Measurements from ENCODE around the gene PPP1R12C.

PPP1R12C gene

DNA sequence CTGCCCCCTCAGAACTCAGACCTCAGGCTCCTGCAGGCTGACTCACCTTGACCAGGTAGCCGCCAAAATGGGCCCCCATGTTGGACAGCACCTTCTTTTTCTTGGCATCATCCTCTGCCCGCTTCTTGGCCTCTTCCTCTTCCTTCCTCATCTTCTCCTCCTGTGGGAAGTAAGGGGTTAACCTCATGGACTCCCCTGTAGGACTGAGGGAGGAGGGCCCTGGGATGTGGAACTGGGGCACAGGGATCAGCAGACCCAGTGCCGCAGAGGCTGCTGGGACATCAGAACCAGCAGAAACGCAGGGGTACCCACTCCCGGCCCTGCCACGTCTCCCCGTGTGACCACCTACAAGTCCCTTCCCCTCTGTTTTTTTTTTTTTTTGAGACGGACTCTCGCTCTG, 20.5 kb upstream of the PPP1R12C start:
- Histone ChIP-seq H3K9me3 (ENCODE audit: control insufficient read depth in 1 of 2, low read length in 2 of 2) (no peaks in the 10 kb centered on the region), H3K4me1 (ENCODE audit: control insufficient read depth in 1 of 2, insufficient read depth in 2 of 2, low read length in 2 of 2) (peaks cover 0 to 9% of the 10 kb centered on the region in 2 donors), H3K27me3 (ENCODE audit: low read depth, low read length) (peaks cover 6% of the 10 kb centered on the region), H3K27ac (ENCODE audit: low read length) (no peak overlapping the region), H3K36me3 (ENCODE audit: control insufficient read depth in 1 of 2, insufficient read depth in 2 of 2, low read length in 2 of 2) (no peaks in the 10 kb centered on the region), H3K4me3 (ENCODE audit: low read depth in 1 of 2, low read length in 2 of 2) (no peak overlapping the region)

DNA sequence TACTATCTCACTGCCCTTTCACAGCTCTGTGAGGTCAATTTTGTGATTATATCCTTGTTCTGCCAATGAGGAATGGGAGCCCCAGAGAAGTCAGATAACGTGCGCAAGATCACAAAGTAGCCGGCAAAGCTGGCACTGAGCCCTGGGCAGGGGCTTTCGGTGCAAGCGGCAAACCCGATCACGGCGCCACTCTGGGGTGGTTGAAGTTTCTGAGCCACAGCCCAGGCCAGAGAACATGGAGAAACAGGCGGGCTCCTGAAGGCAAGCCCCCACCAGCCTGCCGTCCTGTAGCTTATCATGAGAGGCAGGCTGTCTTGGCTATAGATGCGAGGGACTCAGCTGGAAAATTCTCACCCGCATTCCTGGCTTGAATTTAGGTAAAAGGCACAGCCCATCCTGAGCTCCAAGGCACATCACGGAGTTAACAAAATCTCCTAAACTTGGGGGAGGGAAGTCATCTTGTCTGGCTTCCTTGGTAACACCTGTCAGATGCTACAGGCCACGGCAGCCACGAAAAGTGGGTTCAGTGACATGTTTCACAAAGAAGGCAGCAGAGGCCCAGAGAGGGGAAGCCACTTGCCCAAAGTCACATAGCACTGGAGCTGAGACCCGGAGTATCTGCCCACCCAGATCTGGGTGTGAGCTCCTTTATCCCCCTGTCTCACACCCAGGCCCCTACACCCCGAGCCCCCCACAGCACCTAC, 19.1 kb upstream of the PPP1R12C start:
- no peak overlapping the region for H3K4me3 ChIP-seq (ENCODE audit: low read depth in 1 of 2, low read length in 2 of 2)
- H3K4me1 ChIP-seq (ENCODE audit: control insufficient read depth in 1 of 2, insufficient read depth in 2 of 2, low read length in 2 of 2) = peaks cover 0 to 6% of the 10 kb centered on the region in 2 donors
- no peaks in the 10 kb centered on the region for H3K36me3 ChIP-seq (ENCODE audit: control insufficient read depth in 1 of 2, insufficient read depth in 2 of 2, low read length in 2 of 2)
- no peaks in the 10 kb centered on the region for H3K9me3 ChIP-seq (ENCODE audit: control insufficient read depth in 1 of 2, low read length in 2 of 2)
- no peak overlapping the region for H3K27ac ChIP-seq (ENCODE audit: low read length)
- peaks cover 6% of the 10 kb centered on the region for H3K27me3 ChIP-seq (ENCODE audit: low read depth, low read length)

DNA sequence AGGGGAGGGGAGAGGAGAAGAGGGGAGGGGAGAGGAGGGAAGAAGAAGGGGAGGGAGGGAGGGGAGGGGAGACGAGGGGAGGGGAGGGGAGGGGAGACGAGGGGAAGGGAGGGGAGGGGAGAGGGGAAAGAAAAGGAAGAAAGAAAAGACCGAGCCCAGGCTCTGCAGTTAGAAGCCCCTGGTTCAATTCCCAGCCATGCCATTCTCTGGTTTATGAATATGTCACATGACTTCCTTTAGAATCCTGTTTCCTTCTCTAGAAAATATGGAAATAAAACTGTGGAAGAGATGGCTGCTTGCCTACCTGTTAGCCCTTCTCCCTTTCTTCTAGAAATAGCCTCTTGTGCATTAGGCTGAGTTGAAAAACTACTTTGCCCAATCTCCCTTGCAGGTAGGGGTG, 17.3 kb upstream of the PPP1R12C start:
- H3K4me1 ChIP-seq (ENCODE audit: control insufficient read depth in 1 of 2, insufficient read depth in 2 of 2, low read length in 2 of 2) = no peaks in the 10 kb centered on the region
- H3K27ac ChIP-seq (ENCODE audit: low read length) = no peak overlapping the region
- H3K36me3 ChIP-seq (ENCODE audit: control insufficient read depth in 1 of 2, insufficient read depth in 2 of 2, low read length in 2 of 2) = no peaks in the 10 kb centered on the region
- peaks cover 6% of the 10 kb centered on the region for H3K27me3 ChIP-seq (ENCODE audit: low read depth, low read length)
- no peaks in the 10 kb centered on the region for H3K9me3 ChIP-seq (ENCODE audit: control insufficient read depth in 1 of 2, low read length in 2 of 2)
- no peak overlapping the region for H3K4me3 ChIP-seq (ENCODE audit: low read depth in 1 of 2, low read length in 2 of 2)

DNA sequence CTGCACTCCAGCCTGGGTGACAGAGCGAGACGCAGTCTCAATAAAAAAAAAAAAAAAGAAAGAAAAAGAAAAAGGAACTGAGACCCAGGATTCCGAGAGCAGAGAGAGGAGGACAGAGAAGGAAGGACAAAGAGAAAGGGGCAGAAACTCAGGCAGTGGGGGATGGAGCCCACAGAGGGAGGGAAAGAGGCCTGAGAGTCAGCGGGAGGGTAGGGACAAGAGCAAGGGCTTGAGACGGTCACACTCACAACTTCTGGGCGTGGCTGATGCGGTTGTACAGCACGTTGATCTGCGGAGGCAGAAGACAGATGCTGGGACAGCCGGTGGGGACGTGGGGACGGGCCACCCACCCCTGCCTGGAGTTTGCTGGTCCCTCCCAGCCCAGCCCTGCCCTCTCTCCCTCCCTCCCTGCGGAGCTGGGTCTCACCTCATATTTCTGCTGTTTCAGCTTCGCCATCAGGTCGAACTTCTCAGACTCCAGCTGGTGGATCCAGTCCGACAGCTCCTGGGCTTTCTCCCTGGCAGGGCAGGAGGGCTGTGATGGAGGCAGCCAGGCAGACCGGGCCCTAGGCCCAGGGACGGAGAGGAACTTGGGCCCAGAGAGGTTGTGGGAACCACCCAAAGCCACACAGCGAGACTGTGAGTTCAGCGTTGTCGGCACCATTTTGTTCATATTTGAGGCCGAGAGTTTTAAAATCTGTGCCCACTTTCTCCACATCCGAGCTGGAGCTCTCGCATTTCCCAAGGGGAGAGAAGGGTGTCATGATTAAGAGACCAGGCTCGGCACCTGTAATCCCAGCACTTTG, 16.4 kb upstream of the PPP1R12C start:
- Histone ChIP-seq H3K36me3 (ENCODE audit: control insufficient read depth in 1 of 2, insufficient read depth in 2 of 2, low read length in 2 of 2) (no peaks in the 10 kb centered on the region), H3K27ac (ENCODE audit: low read length) (no peak overlapping the region), H3K4me3 (ENCODE audit: low read depth in 1 of 2, low read length in 2 of 2) (no peak overlapping the region), H3K9me3 (ENCODE audit: control insufficient read depth in 1 of 2, low read length in 2 of 2) (no peaks in the 10 kb centered on the region), H3K4me1 (ENCODE audit: control insufficient read depth in 1 of 2, insufficient read depth in 2 of 2, low read length in 2 of 2) (no peaks in the 10 kb centered on the region), H3K27me3 (ENCODE audit: low read depth, low read length) (peaks cover 6% of the 10 kb centered on the region)

DNA sequence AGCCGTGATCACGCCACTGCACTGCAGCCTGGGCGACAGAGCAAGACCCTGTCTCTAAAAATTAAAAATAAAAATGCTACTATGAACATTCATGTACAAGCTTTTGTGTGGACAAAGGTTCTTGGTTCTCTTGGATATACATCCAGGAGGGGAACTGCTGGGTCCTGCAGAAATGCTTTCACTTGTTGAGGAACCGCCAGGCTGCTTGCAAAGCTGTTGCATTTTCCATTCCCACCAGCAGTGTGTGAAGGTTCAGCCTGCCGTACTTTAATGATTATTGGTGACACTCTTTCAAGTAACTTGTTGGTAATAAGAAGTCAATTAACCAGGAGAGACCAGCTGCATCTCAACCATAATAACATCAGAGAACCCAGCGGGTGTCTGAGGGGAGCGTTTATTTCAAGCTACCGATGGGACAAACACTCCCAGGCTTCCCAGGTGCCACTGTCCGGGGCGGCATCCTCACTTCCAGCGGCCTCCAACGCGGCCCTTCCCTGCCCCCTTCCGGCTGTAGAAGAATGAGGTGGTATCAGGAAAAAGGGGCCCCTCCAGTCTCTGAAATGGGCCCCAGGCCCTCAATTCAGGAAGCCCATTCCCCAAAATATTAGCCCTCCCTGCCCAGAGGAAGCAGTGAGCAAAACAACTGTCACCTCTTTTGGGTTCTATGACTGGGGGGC, 15.2 kb upstream of the PPP1R12C start:
- H3K27me3 ChIP-seq (ENCODE audit: low read depth, low read length) = peaks cover 6% of the 10 kb centered on the region

DNA sequence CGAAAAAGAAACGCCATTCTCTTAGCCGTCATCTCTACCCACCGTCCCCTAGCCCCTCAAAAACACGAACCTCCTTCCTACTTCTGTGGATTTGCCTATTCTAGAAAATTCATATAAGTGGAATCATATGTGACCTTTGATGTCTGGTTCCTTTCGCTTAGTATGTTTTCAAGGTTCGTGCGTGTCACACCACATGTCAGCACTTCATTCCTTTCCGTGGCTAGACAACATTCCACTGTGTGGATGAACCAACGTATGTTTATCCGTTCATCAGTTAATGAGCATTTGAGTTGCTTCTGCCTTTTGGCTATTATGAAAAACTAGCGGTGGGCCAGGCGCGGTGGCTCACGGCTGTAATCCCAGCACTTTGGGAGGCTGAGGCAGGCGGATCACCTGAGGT, 14.0 kb upstream of the PPP1R12C start:
- no peaks in the 10 kb centered on the region for H3K4me1 ChIP-seq (ENCODE audit: control insufficient read depth in 1 of 2, insufficient read depth in 2 of 2, low read length in 2 of 2)
- H3K9me3 ChIP-seq (ENCODE audit: control insufficient read depth in 1 of 2, low read length in 2 of 2) = no peaks in the 10 kb centered on the region
- no peak overlapping the region for H3K4me3 ChIP-seq (ENCODE audit: low read depth in 1 of 2, low read length in 2 of 2)
- no peak overlapping the region for H3K27ac ChIP-seq (ENCODE audit: low read length)
- H3K36me3 ChIP-seq (ENCODE audit: control insufficient read depth in 1 of 2, insufficient read depth in 2 of 2, low read length in 2 of 2) = no peaks in the 10 kb centered on the region
- H3K27me3 ChIP-seq (ENCODE audit: low read depth, low read length) = peaks cover 6% of the 10 kb centered on the region

More for the DNA sequence above, 15.2 kb upstream of the PPP1R12C start:
- no peaks in the 10 kb centered on the region for H3K9me3 ChIP-seq (ENCODE audit: control insufficient read depth in 1 of 2, low read length in 2 of 2)
- H3K36me3 ChIP-seq (ENCODE audit: control insufficient read depth in 1 of 2, insufficient read depth in 2 of 2, low read length in 2 of 2) = no peaks in the 10 kb centered on the region
- H3K4me1 ChIP-seq (ENCODE audit: control insufficient read depth in 1 of 2, insufficient read depth in 2 of 2, low read length in 2 of 2) = no peaks in the 10 kb centered on the region
- H3K27ac ChIP-seq (ENCODE audit: low read length) = no peak overlapping the region
- no peak overlapping the region for H3K4me3 ChIP-seq (ENCODE audit: low read depth in 1 of 2, low read length in 2 of 2)

DNA sequence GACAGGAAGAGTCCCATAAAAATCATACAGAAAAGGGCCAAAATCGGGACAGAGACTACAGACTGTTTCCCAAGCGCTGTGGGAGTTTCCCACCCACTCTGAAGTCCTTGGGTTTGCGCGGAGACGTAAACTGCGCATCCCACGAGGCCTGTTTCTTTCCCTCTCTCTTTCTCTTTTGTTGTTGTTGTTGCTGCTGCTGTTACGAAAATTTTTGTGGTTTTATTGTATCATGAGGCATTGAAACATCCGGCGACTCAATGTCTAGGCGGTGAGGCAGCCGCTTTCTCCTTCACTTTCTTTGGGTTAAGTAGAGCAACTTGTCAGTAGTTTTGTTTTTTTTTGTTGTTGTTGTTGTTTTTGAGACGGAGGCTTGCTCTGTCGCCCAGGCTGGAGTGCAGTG, 1.6 kb upstream of the PPP1R12C start:
- Histone ChIP-seq H3K9me3 (ENCODE audit: control insufficient read depth in 1 of 2, low read length in 2 of 2) (no peaks in the 10 kb centered on the region), H3K4me3 (ENCODE audit: low read depth in 1 of 2, low read length in 2 of 2) (no peak overlapping the region), H3K27me3 (ENCODE audit: low read depth, low read length) (no peaks in the 10 kb centered on the region), H3K4me1 (ENCODE audit: control insufficient read depth in 1 of 2, insufficient read depth in 2 of 2, low read length in 2 of 2) (peaks cover 10 to 34% of the 10 kb centered on the region in 2 donors), H3K36me3 (ENCODE audit: control insufficient read depth in 1 of 2, insufficient read depth in 2 of 2, low read length in 2 of 2) (no peaks in the 10 kb centered on the region), H3K27ac (ENCODE audit: low read length) (no peak overlapping the region)

DNA sequence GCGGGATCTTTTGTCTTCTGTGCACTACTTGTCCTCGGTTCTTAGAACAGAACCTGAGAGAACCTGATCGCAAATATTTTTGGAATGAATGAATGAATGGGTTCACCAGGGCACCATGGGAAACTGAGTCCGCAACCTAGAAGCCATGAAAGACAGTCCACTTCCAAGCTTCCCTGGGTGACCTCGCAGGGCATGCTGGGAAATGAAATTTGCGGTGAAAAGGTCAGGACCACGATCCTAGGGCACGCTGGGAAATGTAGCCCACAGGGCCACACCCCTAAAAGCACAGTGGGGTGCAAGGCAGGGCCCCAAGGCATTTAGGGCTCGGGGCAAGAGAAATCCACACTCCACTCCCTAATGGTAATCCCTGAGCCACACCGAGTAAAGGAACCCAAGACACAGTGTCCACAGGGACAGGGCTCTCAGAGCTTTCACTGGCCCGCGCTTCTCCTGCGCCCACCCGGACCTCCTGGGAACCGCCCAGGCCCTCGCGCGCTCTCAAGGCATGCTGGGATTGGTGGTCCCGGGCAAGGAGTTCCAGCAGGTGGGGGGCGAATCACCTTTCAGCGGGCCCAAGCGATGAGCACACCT, 1.1 kb upstream of the PPP1R12C start:
- H3K27me3 ChIP-seq (ENCODE audit: low read depth, low read length) = no peaks in the 10 kb centered on the region
- H3K36me3 ChIP-seq (ENCODE audit: control insufficient read depth in 1 of 2, insufficient read depth in 2 of 2, low read length in 2 of 2) = no peaks in the 10 kb centered on the region
- H3K27ac ChIP-seq (ENCODE audit: low read length) = no peak overlapping the region
- H3K4me3 ChIP-seq (ENCODE audit: low read depth in 1 of 2, low read length in 2 of 2) = peak overlapping the region; percentile 66 to 78
- H3K4me1 ChIP-seq (ENCODE audit: control insufficient read depth in 1 of 2, insufficient read depth in 2 of 2, low read length in 2 of 2) = peaks cover 10 to 39% of the 10 kb centered on the region in 2 donors
- no peaks in the 10 kb centered on the region for H3K9me3 ChIP-seq (ENCODE audit: control insufficient read depth in 1 of 2, low read length in 2 of 2)

DNA sequence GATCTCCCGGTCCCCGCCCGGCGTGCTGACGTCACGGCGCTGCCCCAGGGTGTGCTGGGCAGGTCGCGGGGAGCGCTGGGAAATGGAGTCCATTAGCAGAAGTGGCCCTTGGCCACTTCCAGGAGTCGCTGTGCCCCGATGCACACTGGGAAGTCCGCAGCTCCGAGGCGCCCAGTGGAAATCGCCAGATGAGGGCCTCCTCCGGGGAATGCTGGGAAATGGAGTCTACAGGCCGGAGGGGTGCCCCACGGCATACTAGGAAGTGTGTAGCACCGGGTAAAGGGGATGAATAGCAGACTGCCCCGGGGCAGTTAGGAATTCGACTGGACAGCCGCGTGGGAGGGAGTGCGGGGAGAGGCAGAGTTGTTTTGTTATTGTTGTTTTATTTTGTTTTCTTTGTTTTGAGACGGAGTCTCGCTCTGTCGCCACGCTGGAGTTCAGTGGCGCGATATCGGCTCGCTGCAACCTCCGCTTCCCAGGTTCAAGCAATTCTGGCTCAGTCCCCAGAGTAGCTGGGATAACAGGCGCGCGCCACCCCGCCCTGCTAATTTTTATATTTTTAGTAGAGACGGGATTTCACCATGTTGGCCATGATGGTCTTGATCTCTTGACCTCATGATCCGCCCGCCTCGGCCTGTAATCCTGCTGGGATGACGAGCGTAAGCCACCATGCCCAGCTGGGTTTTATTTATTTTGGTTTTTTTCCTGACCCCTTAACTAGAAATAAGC, 390 bp upstream of the PPP1R12C start:
- Histone ChIP-seq H3K9me3 (ENCODE audit: control insufficient read depth in 1 of 2, low read length in 2 of 2) (no peaks in the 10 kb centered on the region), H3K4me3 (ENCODE audit: low read depth in 1 of 2, low read length in 2 of 2) (peak overlapping the region; percentile 66 to 78), H3K4me1 (ENCODE audit: control insufficient read depth in 1 of 2, insufficient read depth in 2 of 2, low read length in 2 of 2) (peaks cover 14 to 46% of the 10 kb centered on the region in 2 donors), H3K27ac (ENCODE audit: low read length) (peak overlapping the region; percentile 74), H3K36me3 (ENCODE audit: control insufficient read depth in 1 of 2, insufficient read depth in 2 of 2, low read length in 2 of 2) (no peaks in the 10 kb centered on the region), H3K27me3 (ENCODE audit: low read depth, low read length) (no peaks in the 10 kb centered on the region)

DNA sequence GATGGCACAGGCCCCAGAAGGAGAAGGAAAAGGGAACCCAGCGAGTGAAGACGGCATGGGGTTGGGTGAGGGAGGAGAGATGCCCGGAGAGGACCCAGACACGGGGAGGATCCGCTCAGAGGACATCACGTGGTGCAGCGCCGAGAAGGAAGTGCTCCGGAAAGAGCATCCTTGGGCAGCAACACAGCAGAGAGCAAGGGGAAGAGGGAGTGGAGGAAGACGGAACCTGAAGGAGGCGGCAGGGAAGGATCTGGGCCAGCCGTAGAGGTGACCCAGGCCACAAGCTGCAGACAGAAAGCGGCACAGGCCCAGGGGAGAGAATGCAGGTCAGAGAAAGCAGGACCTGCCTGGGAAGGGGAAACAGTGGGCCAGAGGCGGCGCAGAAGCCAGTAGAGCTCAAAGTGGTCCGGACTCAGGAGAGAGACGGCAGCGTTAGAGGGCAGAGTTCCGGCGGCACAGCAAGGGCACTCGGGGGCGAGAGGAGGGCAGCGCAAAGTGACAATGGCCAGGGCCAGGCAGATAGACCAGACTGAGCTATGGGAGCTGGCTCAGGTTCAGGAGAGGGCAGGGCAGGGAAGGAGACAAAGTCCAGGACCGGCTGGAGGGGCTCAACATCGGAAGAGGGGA, 1.1 kb downstream of the PPP1R12C start:
- Histone ChIP-seq H3K4me1 (ENCODE audit: control insufficient read depth in 1 of 2, insufficient read depth in 2 of 2, low read length in 2 of 2) (peaks cover 15 to 52% of the 10 kb centered on the region in 2 donors), H3K27ac (ENCODE audit: low read length) (peak overlapping the region; percentile 90), H3K36me3 (ENCODE audit: control insufficient read depth in 1 of 2, insufficient read depth in 2 of 2, low read length in 2 of 2) (no peaks in the 10 kb centered on the region), H3K4me3 (ENCODE audit: low read depth in 1 of 2, low read length in 2 of 2) (peak overlapping the region; percentile 92 to 97), H3K27me3 (ENCODE audit: low read depth, low read length) (no peaks in the 10 kb centered on the region), H3K9me3 (ENCODE audit: control insufficient read depth in 1 of 2, low read length in 2 of 2) (no peaks in the 10 kb centered on the region)
